HepG2 (cell line): ENCODE results near the gene CLTCL1. TPM values are rescaled to one million over a fixed set of nuclear protein-coding genes. Genes with fewer than 3 reads are reported as not detected.
A peak's percentile ranks its signal among the peaks of the same experiment; 100 is the strongest.

Experiments
- GFI1 ChIP-seq: sonication (generic); formaldehyde crosslinking; IDR thresholded peaks from 2 replicates; pipeline ENCODE4 v1.5.0; 2020; ENCODE audit warnings: missing genetic modification reagents, mild to moderate bottlenecking, borderline replicate concordance
- HDAC2 ChIP-seq: sonication (generic); formaldehyde crosslinking; IDR thresholded peaks from 2 replicates; pipeline ENCODE4 v1.4.0; 2020; ENCODE audit warnings: missing genetic modification reagents
- NFE2L1 ChIP-seq: sonication (generic); formaldehyde crosslinking; IDR thresholded peaks from 2 replicates; pipeline ENCODE4 v1.4.0; 2020; ENCODE audit warnings: missing genetic modification reagents, mild to moderate bottlenecking, borderline replicate concordance
- YY1 ChIP-seq: IDR thresholded peaks from 2 replicates; pipeline ENCODE4 v1.6.1; 2011; ENCODE audit warnings: low read length, low read depth, moderate library complexity, mild to moderate bottlenecking; ENCODE audit not compliant: insufficient read depth, insufficient replicate concordance
- ZBTB37 ChIP-seq: sonication (generic); formaldehyde crosslinking; IDR thresholded peaks from 2 replicates; pipeline ENCODE4 v1.4.0; 2020; ENCODE audit warnings: mild to moderate bottlenecking, missing genetic modification reagents
- ZIK1 ChIP-seq: sonication (generic); formaldehyde crosslinking; IDR thresholded peaks from 2 replicates; pipeline ENCODE4 v1.5.0; 2020; ENCODE audit warnings: mild to moderate bottlenecking, low read depth, missing genetic modification reagents, borderline replicate concordance
- ZNF180 ChIP-seq: sonication (generic); formaldehyde crosslinking; IDR thresholded peaks from 2 replicates; pipeline ENCODE4 v1.4.0; 2020; ENCODE audit warnings: low read depth, missing genetic modification reagents, borderline replicate concordance
- ZNF34 ChIP-seq: sonication (generic); formaldehyde crosslinking; IDR thresholded peaks from 2 replicates; pipeline ENCODE4 v1.4.0; 2020; ENCODE audit warnings: mild to moderate bottlenecking, missing genetic modification reagents, borderline replicate concordance
- ZNF354B ChIP-seq: sonication (generic); formaldehyde crosslinking; IDR thresholded peaks from 2 replicates; pipeline ENCODE4 v1.8.0; 2022; ENCODE audit warnings: mild to moderate bottlenecking, missing genetic modification reagents
- ZNF549 ChIP-seq: sonication (generic); formaldehyde crosslinking; IDR thresholded peaks from 2 replicates; pipeline ENCODE4 v1.5.0; 2020; ENCODE audit warnings: missing genetic modification reagents
- ZNF720 ChIP-seq: sonication (generic); formaldehyde crosslinking; IDR thresholded peaks from 2 replicates; pipeline ENCODE4 v1.4.0; 2020; ENCODE audit warnings: missing genetic modification reagents
- polyA plus RNA-seq, 8 experiments: library from polyadenylated mRNA; depleted of rRNA in 3 of 8; stranded (reverse) in 7 of 8; unstranded in 1 of 8; fragments of >200 nt; fragmentation: Illumina TruSeq in 4 of 8; extraction: Trizol in 4 of 8; gene quantifications; 2 replicates each; pipeline versions ENCODE4 v1.2.1 to v1.2.3, GENCODE V29; 2011 to 2016; ENCODE audit warnings: low read depth in 4 of 8, missing spikeins in 1 of 8, mixed read lengths in 1 of 8; ENCODE audit not compliant: insufficient read depth in 1 of 8
- total RNA-seq, 5 experiments: library from RNA; depleted of rRNA; stranded (reverse); fragments of >200 nt; fragmentation: Illumina TruSeq; extraction: Trizol; gene quantifications; 2 replicates each; pipeline ENCODE4 v1.2.3, GENCODE V29; 2016; ENCODE audit warnings: low read depth in 1 of 5
- TF ChIP-seq, protein P1 (sequence below), 2 experiments: sonication (generic) in 1 of 2; formaldehyde crosslinking in 1 of 2; IDR thresholded peaks; 2 replicates each; pipeline versions ENCODE4 v1.6.1 to v1.9.0; 2014 to 2022; ENCODE audit warnings: antibody characterized with exemption in 1 of 2, borderline replicate concordance in 1 of 2, inconsistent platforms in 1 of 2, low read depth in 1 of 2, missing genetic modification reagents in 1 of 2

Gene CLTCL1
- total and polyA plus RNA-seq, 2 of the 13 experiments (the other 11 are each of a cell fraction or from before 2014, with no cell fraction given), result 8.1 to 10.9 TPM

- TF ChIP-seq ZIK1 (0 out of 2 replicates have a peak, but pooled peaks have one; percentile 49), ZNF354B (no peak), YY1 (peak; percentile 58), ZNF180 (CRISPR knock-in tag) (no peak), ZNF720 (0 out of 2 replicates have a peak, but pooled peaks have one; percentile 75), GFI1 (CRISPR knock-in tag) (0 out of 2 replicates have a peak, but pooled peaks have one; percentile 28), ZNF34 (0 out of 2 replicates have a peak, but pooled peaks have one; percentile 1), ZBTB37 (CRISPR knock-in tag) (no peak), HDAC2 (CRISPR knock-in tag) (no peak), ZNF549 (CRISPR knock-in tag) (no peak), NFE2L1 (CRISPR knock-in tag) (no peak)
- TF ChIP-seq, protein P1, sequence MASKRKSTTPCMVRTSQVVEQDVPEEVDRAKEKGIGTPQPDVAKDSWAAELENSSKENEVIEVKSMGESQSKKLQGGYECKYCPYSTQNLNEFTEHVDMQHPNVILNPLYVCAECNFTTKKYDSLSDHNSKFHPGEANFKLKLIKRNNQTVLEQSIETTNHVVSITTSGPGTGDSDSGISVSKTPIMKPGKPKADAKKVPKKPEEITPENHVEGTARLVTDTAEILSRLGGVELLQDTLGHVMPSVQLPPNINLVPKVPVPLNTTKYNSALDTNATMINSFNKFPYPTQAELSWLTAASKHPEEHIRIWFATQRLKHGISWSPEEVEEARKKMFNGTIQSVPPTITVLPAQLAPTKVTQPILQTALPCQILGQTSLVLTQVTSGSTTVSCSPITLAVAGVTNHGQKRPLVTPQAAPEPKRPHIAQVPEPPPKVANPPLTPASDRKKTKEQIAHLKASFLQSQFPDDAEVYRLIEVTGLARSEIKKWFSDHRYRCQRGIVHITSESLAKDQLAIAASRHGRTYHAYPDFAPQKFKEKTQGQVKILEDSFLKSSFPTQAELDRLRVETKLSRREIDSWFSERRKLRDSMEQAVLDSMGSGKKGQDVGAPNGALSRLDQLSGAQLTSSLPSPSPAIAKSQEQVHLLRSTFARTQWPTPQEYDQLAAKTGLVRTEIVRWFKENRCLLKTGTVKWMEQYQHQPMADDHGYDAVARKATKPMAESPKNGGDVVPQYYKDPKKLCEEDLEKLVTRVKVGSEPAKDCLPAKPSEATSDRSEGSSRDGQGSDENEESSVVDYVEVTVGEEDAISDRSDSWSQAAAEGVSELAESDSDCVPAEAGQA (IDR thresholded peaks at IDR 0.05; ENCODE audit: low read depth), result no peak; the same call in 1 of the 2 replicates
- TF ChIP-seq, protein P1 (CRISPR knock-in tag; IDR thresholded peaks at IDR 0.05; ENCODE audit: borderline replicate concordance), result no peak
Observed at GRCh38 chr22:19291580-19292457, at the start of gene CLTCL1 (continued).
